Duodenal mucosa (tissue), 2 donors: Measurements from ENCODE around the gene CMTM6.
"Not testable (repeated sequence)": the region's sequence is repeated elsewhere in the genome, so short reads cannot be mapped to it uniquely, and the experiment has no call there.

ENCODE experiments used
- H3K27ac ChIP-seq: one replicate; pipeline ENCODE4 v1.7.0; 2013; ENCODE audit warnings: low read depth, low read length
- H3K27me3 ChIP-seq, 2 donors: one replicate each; pipeline ENCODE4 v1.7.0; 2013; ENCODE audit warnings: low read length in 2 of 2, control low read depth in 1 of 2; ENCODE audit not compliant: insufficient read depth in 2 of 2, control insufficient read depth in 1 of 2
- H3K36me3 ChIP-seq, 2 donors: one replicate each; pipeline ENCODE4 v1.7.0; 2013; ENCODE audit warnings: low read length in 2 of 2, control low read depth in 1 of 2; ENCODE audit not compliant: insufficient read depth in 2 of 2, control insufficient read depth in 1 of 2
- H3K4me1 ChIP-seq, 2 donors: one replicate each; pipeline ENCODE4 v1.7.0; 2013; ENCODE audit warnings: low read length in 2 of 2, control low read depth in 1 of 2; ENCODE audit not compliant: insufficient read depth in 2 of 2, control insufficient read depth in 1 of 2
- H3K4me3 ChIP-seq, 2 donors: one replicate each; pipeline ENCODE4 v1.7.0; 2013; ENCODE audit warnings: low read length in 2 of 2, low read depth in 1 of 2
- H3K9ac ChIP-seq, 2 donors: one replicate each; pipeline ENCODE4 v1.7.0; 2013; ENCODE audit warnings: low read length in 2 of 2, low read depth in 1 of 2
- H3K9me3 ChIP-seq, 2 donors: one replicate each; pipeline ENCODE4 v1.7.0; 2013; ENCODE audit warnings: low read length in 2 of 2, control low read depth in 1 of 2; ENCODE audit not compliant: control insufficient read depth in 1 of 2

Gene CMTM6

DNA sequence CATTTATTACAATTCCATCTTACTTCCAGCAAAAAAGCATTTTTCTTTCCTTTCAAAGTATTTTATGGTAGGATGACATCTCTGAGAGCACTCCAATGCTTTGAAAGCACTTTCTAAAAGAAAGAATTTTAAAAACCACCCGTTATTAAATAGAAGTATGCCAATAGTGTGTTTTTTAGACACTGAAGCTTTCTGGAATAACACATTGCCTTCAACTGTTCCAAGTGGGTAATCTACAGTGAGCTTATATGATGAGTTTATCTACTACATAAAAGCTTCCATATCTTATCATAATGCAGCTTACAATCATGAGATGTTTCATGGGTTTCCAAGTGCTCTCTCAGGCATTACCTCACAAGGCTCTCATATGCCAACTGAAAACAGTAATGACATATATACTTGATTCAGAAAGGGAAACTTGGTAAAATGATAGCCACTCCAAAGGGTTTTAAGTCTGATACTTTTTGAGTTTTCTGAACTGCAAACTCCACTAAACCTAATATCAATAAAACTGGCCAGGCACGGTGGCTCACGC is 14.1 kb downstream of the CMTM6 start:
- Histone ChIP-seq H3K27me3 (no peaks in the 10 kb centered on the region), H3K4me1 (peaks cover 8 to 12% of the 10 kb centered on the region in 2 donors), H3K4me3 (no peak overlapping the region), H3K9me3 (no peaks in the 10 kb centered on the region), H3K27ac (no peak overlapping the region), H3K36me3 (peaks cover 6 to 16% of the 10 kb centered on the region in 2 donors), H3K9ac (no peak overlapping the region)

DNA sequence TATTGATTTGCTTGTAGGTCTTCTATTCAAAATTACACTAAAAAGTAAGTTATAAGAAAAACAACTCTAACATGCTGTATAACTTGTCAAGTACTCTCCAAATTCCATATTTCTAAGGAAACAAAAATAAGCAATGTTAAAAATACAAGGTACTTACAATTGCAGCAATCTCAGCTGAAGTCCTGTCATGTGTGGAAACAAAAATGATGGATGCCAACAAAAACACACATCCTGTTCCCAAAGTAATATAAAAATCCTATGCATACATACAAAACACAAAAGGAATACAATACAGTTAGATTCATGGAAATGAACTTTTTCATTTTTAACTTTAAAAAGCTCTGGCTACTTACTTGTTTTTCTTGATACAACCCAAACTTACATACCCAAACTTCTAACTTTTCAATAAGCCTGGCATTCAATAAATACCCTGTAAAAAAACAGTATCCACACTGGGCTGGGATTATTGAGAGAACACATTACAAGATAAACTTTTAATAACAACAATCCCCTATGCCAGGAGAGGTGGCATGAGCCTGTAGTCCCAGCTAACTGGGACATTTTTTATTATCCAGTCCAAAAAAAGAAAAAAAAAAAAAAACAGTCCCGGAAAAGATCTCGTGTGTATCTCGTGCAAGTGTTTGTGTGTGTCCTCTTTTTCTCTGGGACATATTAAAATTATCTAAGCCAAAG is 14.7 kb downstream of the CMTM6 start:
- Histone ChIP-seq H3K9ac (no peak overlapping the region), H3K9me3 (no peaks in the 10 kb centered on the region), H3K4me3 (no peak overlapping the region), H3K4me1 (peaks cover 6 to 8% of the 10 kb centered on the region in 2 donors), H3K36me3 (peaks cover 3 to 16% of the 10 kb centered on the region in 2 donors), H3K27me3 (no peaks in the 10 kb centered on the region), H3K27ac (no peak overlapping the region)

DNA sequence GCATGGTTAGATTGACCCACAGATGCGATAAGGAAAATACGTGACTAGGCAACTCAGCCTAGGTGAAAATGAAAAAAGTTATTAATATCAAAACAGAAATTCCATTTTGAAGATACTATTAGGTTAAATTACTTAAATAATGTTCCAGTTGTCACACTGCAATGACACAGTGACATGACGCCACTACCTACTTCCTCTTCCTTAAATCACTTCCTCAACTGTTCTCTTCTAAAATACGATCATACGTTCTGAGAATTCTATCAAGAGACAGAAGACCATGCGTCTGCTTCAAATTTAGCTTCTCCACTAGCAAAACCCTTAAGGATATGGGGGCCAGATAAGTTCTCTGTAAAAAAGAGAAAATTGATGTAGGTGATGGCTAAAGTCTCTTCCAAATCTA is 18.2 kb downstream of the CMTM6 start:
- H3K27me3 ChIP-seq = no peaks in the 10 kb centered on the region
- H3K36me3 ChIP-seq = peaks cover 0 to 26% of the 10 kb centered on the region in 2 donors
- peak overlapping the region; percentile 25 for H3K27ac ChIP-seq
- H3K9ac ChIP-seq = no peak overlapping the region
- no peak overlapping the region for H3K4me3 ChIP-seq
- H3K9me3 ChIP-seq = no peaks in the 10 kb centered on the region
- no peaks in the 10 kb centered on the region for H3K4me1 ChIP-seq

DNA sequence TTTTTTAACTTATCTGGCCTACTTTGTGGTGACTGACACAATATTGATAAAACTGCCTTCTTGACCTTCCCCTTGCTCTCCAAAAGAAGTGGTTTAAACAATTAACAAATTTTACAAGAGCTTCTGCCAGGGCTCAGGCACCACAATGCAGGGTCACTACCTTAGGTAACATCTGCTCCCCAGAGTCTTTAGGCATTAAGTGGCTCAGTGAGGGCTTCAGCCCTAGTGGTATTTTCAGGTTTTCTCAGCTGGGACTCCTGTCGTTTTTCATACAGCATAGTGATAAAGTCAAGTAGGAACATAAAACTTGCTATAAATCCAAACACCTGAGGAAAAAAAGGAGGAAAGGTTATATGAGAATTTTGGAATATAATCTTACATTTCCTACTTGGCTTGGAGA is 18.9 kb downstream of the CMTM6 start:
- peak overlapping the region in 1 of 2 donors; percentile 26 for H3K9ac ChIP-seq
- no peak overlapping the region for H3K4me3 ChIP-seq
- peaks cover 0 to 26% of the 10 kb centered on the region in 2 donors for H3K36me3 ChIP-seq
- no peaks in the 10 kb centered on the region for H3K4me1 ChIP-seq
- H3K27ac ChIP-seq = peak overlapping the region; percentile 7
- no peaks in the 10 kb centered on the region for H3K27me3 ChIP-seq
- no peaks in the 10 kb centered on the region for H3K9me3 ChIP-seq

DNA sequence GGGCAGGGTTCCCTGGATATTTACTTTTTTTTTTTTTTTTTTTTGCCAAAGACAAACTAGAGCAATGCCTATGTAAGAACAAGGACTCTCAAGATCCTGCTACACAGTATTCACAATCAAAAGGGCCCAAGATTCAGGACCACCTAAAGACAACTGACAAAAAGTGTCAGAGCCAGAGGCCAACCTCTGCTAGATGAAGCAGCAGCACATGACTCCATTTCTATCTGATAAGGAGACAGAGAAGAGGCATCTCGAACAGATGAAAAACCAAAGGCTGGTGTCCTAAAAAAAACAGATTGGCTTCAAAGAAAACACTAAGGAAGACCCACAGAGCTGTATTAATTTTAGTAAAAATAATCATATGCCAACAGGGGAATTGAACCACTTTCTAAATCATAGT is 20.0 kb downstream of the CMTM6 start:
- Histone ChIP-seq H3K36me3 (peaks cover 0 to 33% of the 10 kb centered on the region in 2 donors), H3K4me3 (no peak overlapping the region), H3K4me1 (no peaks in the 10 kb centered on the region), H3K27ac (no peak overlapping the region), H3K27me3 (no peaks in the 10 kb centered on the region), H3K9ac (no peak overlapping the region), H3K9me3 (no peaks in the 10 kb centered on the region)

DNA sequence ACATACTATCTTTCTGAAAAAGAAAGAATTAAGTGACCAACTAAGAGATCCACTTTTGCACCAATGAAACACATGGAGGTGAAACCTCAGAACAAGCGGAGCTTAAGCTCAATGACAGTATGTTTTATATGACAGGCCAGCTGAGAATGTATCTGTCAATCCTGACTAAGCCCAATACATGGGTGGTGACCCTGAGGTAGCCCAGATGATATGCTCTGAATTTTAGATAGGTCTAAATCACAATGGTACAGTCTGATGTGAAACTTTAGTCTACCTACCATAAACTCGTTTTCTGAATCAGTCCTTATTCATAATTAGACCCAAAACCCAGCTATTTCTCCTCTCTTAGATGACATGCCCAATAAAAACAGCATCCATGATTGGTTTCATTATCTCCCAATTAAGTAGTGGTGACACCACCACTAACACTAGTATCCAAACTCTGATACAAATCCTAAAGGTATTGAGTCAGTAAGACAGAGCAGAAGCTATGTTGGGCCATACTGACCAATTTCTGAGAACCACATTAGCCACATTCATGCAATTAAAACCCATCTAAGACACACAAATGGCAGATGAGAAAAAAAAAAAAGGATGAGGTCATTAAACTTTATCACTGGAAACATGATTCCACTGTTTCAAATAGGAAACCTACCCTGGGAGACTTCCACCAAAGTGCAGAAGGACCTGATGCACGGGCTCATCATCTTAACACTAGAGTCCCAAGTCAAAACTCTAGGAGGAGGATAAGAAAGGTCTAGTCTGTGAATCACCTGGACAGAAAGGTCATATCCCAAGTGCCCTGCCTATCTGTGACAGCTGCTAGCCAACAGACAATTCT is 20.6 kb downstream of the CMTM6 start:
- H3K27ac ChIP-seq = no peak overlapping the region
- H3K36me3 ChIP-seq = peaks cover 0 to 28% of the 10 kb centered on the region in 2 donors
- H3K9ac ChIP-seq = no peak overlapping the region
- no peaks in the 10 kb centered on the region for H3K4me1 ChIP-seq
- H3K4me3 ChIP-seq = no peak overlapping the region
- H3K9me3 ChIP-seq = no peaks in the 10 kb centered on the region
- no peaks in the 10 kb centered on the region for H3K27me3 ChIP-seq

DNA sequence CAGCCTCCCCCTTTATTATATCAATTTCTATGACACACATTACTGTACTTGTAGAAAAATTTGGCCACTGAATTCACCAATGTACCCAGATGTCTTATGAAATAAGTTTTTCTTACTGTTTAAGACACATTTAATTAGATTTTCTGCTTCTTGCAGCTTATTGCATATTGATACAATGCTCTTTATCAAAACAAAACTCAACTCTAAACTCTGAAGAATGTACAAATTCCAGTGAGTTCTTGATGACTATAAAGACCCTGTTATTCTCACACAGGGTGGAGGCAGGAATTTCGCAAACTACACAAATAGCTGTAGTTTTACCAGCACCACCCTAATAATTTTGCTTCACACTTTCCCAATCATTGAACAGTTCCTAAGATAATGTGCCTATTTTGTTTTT is 22.0 kb downstream of the CMTM6 start:
- no peaks in the 10 kb centered on the region for H3K27me3 ChIP-seq
- no peaks in the 10 kb centered on the region for H3K4me1 ChIP-seq
- H3K4me3 ChIP-seq = no peak overlapping the region
- H3K9ac ChIP-seq = no peak overlapping the region
- no peaks in the 10 kb centered on the region for H3K9me3 ChIP-seq
- no peak overlapping the region for H3K27ac ChIP-seq
- peaks cover 0 to 19% of the 10 kb centered on the region in 2 donors for H3K36me3 ChIP-seq

DNA sequence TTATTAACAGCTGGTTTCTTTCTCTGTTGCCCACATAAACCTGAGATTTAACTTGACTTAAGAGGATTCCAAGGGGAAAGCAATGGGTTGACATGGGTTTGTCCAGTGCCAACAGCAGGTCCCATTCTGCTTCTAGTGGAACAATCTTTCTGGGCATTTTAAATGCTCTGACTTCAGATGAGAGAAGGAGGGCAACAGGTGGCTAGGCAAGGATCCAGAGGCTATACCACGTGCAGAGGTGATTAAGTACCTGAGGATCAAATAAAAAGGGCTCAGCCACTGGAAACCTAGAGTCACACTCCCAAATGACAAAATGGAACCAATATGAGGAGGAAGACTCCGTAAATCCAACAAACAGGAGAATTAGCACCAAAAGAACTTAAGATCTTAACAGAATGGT is 28.5 kb downstream of the CMTM6 start:
- Histone ChIP-seq H3K4me3 (no peak overlapping the region), H3K4me1 (peaks cover 0 to 7% of the 10 kb centered on the region in 2 donors), H3K27me3 (no peaks in the 10 kb centered on the region), H3K27ac (no peak overlapping the region), H3K36me3 (peaks cover 0 to 7% of the 10 kb centered on the region in 2 donors), H3K9me3 (no peaks in the 10 kb centered on the region), H3K9ac (no peak overlapping the region)

DNA sequence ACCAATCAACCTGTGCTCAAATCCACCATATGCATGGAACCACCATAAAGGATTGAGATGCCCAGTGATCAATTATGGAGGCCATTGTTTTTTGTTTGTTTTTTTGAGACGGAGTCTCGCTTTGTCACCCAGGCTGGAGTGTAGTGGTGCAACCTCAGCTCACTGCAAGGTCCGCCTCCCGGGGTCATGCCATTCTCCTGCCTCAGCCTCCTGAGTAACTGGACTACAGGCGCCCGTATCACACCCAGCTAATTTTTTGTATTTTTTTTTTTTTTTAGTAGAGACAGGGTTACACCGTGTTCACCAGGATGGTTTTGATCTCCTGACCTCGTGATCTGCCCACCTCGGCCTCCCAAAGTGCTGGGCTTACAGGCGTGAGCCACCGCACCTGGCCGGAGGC is 30.5 kb downstream of the CMTM6 start:
- H3K9ac ChIP-seq, H3K27me3 ChIP-seq, H3K9me3 ChIP-seq, H3K27ac ChIP-seq, H3K36me3 ChIP-seq, H3K4me3 ChIP-seq: not testable (repeated sequence)
- peaks cover 4 to 10% of the 10 kb centered on the region in 2 donors for H3K4me1 ChIP-seq

DNA sequence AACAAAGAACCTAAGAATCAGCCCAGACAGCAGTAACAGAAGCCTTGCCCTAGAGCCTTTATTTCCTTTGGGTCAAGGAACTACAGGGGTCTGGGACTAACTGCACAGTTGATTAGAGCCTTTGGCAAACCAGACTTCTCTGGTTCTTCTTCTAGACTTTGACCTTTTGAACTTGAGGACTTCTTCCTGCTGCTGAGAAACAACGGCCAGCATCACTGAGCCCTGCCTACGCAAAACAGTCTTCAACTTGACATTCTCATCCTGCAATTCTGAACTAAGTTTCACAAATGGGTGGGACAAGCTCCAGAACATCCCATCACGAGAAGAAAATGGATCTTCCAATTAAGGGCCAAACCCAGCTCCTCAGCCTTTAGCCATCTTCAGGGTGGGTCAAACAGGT is 31.4 kb downstream of the CMTM6 start:
- Histone ChIP-seq H3K4me1 (peaks cover 4 to 10% of the 10 kb centered on the region in 2 donors), H3K27me3 (no peaks in the 10 kb centered on the region), H3K36me3 (peaks cover 0 to 5% of the 10 kb centered on the region in 2 donors), H3K9me3 (no peaks in the 10 kb centered on the region), H3K9ac (no peak overlapping the region), H3K4me3 (no peak overlapping the region), H3K27ac (no peak overlapping the region)
